KOPT-K1 (cell line): ENCODE measurements around the gene ARVCF.

Experiments used
- H3K27ac ChIP-seq: fragments of 200-600 bp; sonication (generic); 2 replicates; pipeline ENCODE4 v1.5.1; 2016; ENCODE audit warnings: antibody characterized with exemption, mild to moderate bottlenecking, low read depth, low read length; ENCODE audit not compliant: poor library complexity, severe bottlenecking
- H3K36me3 ChIP-seq: fragments of 200-600 bp; sonication (generic); 2 replicates; pipeline ENCODE4 v1.5.1; 2017; ENCODE audit warnings: antibody characterized with exemption, mild to moderate bottlenecking, low read length, moderate library complexity; ENCODE audit not compliant: insufficient read depth
- H3K9me3 ChIP-seq: fragments of 200-600 bp; sonication (generic); 2 replicates; pipeline ENCODE4 v1.5.1; 2017; ENCODE audit warnings: antibody characterized with exemption, low read length, mild to moderate bottlenecking; ENCODE audit not compliant: insufficient read depth, poor library complexity, severe bottlenecking

Gene ARVCF

GRCh38 chr22:19974935-19975706 is 41.5 kb downstream of the ARVCF start:
- Histone ChIP-seq H3K36me3 (0 out of 2 replicates have a peak, but pooled peaks cover under 1% of the 10 kb centered on the region), H3K27ac (peak overlapping the region; percentile 15), H3K9me3 (no peaks in the 10 kb centered on the region)

- no peaks in the 10 kb centered on the region for H3K9me3 ChIP-seq
- H3K27ac ChIP-seq = peak overlapping the region; percentile 15
- peaks cover 8% of the 10 kb centered on the region; the same call in 1 of the 2 replicates for H3K36me3 ChIP-seq
These were observed 42.3 kb downstream of the ARVCF start for GRCh38 chr22:19974268-19974861.

GRCh38 chr22:19973551-19974267 is 42.9 kb downstream of the ARVCF start:
- Histone ChIP-seq H3K36me3 (peaks cover 13% of the 10 kb centered on the region), H3K9me3 (no peaks in the 10 kb centered on the region), H3K27ac (no peak overlapping the region)

- H3K27ac ChIP-seq = no peak overlapping the region
- H3K36me3 ChIP-seq = peaks cover 21% of the 10 kb centered on the region
- no peaks in the 10 kb centered on the region for H3K9me3 ChIP-seq
These were observed 43.7 kb downstream of the ARVCF start for GRCh38 chr22:19972652-19973550.

- H3K9me3 ChIP-seq = no peaks in the 10 kb centered on the region
- peaks cover 28% of the 10 kb centered on the region for H3K36me3 ChIP-seq
- H3K27ac ChIP-seq = no peak overlapping the region
These were observed 44.4 kb downstream of the ARVCF start for GRCh38 chr22:19972251-19972650.

- Histone ChIP-seq H3K9me3 (no peaks in the 10 kb centered on the region), H3K27ac (no peak overlapping the region), H3K36me3 (peaks cover 35% of the 10 kb centered on the region)
These were observed 45.1 kb downstream of the ARVCF start for GRCh38 chr22:19971276-19972124.

GRCh38 chr22:19970479-19971275 is 45.9 kb downstream of the ARVCF start:
- Histone ChIP-seq H3K9me3 (no peaks in the 10 kb centered on the region), H3K27ac (no peak overlapping the region), H3K36me3 (peaks cover 44% of the 10 kb centered on the region)

- Histone ChIP-seq H3K36me3 (peaks cover 45% of the 10 kb centered on the region), H3K27ac (no peak overlapping the region), H3K9me3 (no peaks in the 10 kb centered on the region)
These were observed 46.6 kb downstream of the ARVCF start for GRCh38 chr22:19970031-19970478.

- H3K27ac ChIP-seq = no peak overlapping the region
- H3K36me3 ChIP-seq = peaks cover 52% of the 10 kb centered on the region
- no peaks in the 10 kb centered on the region for H3K9me3 ChIP-seq
These were observed 47.3 kb downstream of the ARVCF start for GRCh38 chr22:19969141-19969928.

GRCh38 chr22:19968450-19968891 is 48.2 kb downstream of the ARVCF start:
- Histone ChIP-seq H3K36me3 (peaks cover 60% of the 10 kb centered on the region), H3K9me3 (no peaks in the 10 kb centered on the region), H3K27ac (no peak overlapping the region)

GRCh38 chr22:19967850-19968449 is 48.7 kb downstream of the ARVCF start:
- H3K9me3 ChIP-seq = no peaks in the 10 kb centered on the region
- H3K36me3 ChIP-seq = peaks cover 66% of the 10 kb centered on the region
- no peak overlapping the region for H3K27ac ChIP-seq

- peaks cover 74% of the 10 kb centered on the region for H3K36me3 ChIP-seq
- H3K27ac ChIP-seq = no peak overlapping the region
- H3K9me3 ChIP-seq = no peaks in the 10 kb centered on the region
These were observed 49.5 kb downstream of the ARVCF start for GRCh38 chr22:19966908-19967750.
